Gastroesophageal sphincter (tissue), 3 donors: ENCODE measurements around the gene HOXA4.

Experiments used
- POLR2A ChIP-seq, 2 donors: fragments of 450-650 bp; IDR thresholded peaks; one replicate each; pipeline ENCODE4 v1.6.1; 2017; ENCODE audit warnings: antibody characterized with exemption in 2 of 2, mild to moderate bottlenecking in 2 of 2, moderate library complexity in 1 of 2
- TF ChIP-seq, protein P1 (sequence below), 4 experiments: fragments of 200-600 bp in 2 of 4; fragments of 450-650 bp in 2 of 4; sonication (generic) in 1 of 4; IDR thresholded peaks; one replicate each; pipeline ENCODE4 v1.5.1; 2017 to 2019; ENCODE audit warnings: antibody characterized with exemption in 4 of 4, mild to moderate bottlenecking in 2 of 4, moderate library complexity in 2 of 4

DNA sequence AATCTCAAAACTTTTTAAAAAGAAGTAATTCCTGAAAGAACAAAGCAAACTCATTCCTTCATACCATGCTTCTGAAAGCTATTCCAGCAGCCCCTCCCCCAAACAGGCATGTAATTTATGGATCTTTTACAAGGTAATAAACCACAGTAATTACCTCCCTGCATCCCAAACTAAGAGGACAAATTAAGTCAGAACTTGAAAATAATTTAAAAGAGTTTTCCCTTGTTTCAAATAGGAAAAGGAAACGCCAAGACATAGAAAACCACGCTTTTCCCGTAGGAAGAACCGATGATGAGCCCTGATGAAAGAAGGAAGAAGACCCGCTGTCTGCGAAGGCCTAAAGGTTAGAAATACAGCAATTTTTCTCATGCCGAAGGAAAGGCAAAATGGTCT, 8.9 kb downstream of the HOXA4 start:
- TF ChIP-seq POLR2A (IDR thresholded peaks at IDR 0.05), result no peak
- TF ChIP-seq, protein P1, sequence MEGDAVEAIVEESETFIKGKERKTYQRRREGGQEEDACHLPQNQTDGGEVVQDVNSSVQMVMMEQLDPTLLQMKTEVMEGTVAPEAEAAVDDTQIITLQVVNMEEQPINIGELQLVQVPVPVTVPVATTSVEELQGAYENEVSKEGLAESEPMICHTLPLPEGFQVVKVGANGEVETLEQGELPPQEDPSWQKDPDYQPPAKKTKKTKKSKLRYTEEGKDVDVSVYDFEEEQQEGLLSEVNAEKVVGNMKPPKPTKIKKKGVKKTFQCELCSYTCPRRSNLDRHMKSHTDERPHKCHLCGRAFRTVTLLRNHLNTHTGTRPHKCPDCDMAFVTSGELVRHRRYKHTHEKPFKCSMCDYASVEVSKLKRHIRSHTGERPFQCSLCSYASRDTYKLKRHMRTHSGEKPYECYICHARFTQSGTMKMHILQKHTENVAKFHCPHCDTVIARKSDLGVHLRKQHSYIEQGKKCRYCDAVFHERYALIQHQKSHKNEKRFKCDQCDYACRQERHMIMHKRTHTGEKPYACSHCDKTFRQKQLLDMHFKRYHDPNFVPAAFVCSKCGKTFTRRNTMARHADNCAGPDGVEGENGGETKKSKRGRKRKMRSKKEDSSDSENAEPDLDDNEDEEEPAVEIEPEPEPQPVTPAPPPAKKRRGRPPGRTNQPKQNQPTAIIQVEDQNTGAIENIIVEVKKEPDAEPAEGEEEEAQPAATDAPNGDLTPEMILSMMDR (IDR thresholded peaks at IDR 0.05), result no peak
